Right lobe of liver (tissue), 4 donors: ENCODE results near the gene MRPL20.

Experiments used
- CTCF ChIP-seq, 4 donors: fragments of 200-600 bp in 3 of 4; fragments of 450-650 bp in 1 of 4; IDR thresholded peaks; one replicate each; pipeline versions ENCODE4 v1.5.1 to v1.8.0; 2016 to 2022; ENCODE audit warnings: antibody characterized with exemption in 4 of 4, mild to moderate bottlenecking in 2 of 4
- POLR2A ChIP-seq: fragments of 450-650 bp; IDR thresholded peaks from one replicate; pipeline ENCODE4 v1.6.1; 2017; ENCODE audit warnings: antibody characterized with exemption, mild to moderate bottlenecking
- donor health status: DM: no; HTN: no; CAD: no.
- donor health status: DM: no; HTN: no; CAD: no.
- donor health status: DM: no; HTN: yes; CAD: no.

- no peak for TF ChIP-seq CTCF (IDR thresholded peaks at IDR 0.05)
- no peak for TF ChIP-seq POLR2A
These were observed 16.4 kb downstream of the MRPL20 start for GRCh38 chr1:1390675-1391074.
